ENCODE measurements around the gene NMNAT1.
"Not testable (repeated sequence)": the region's sequence is repeated elsewhere in the genome, so short reads cannot be mapped to it uniquely, and the experiment has no call there.

The NMNAT1 gene

GRCh38 chr1:10001016-10001665 lies 57.9 kb downstream of the NMNAT1 start:
- H3K27ac ChIP-seq, result no peak overlapping the region
- no peak overlapping the region for H3K4me3 ChIP-seq

- H3K27ac ChIP-seq, H3K4me3 ChIP-seq: not testable (repeated sequence)
Measured at GRCh38 chr1:10005248-10005647, 62.0 kb downstream of the NMNAT1 start.

GRCh38 chr1:10007169-10007568 lies 63.9 kb downstream of the NMNAT1 start:
- no peak overlapping the region for H3K4me3 ChIP-seq
- H3K27ac ChIP-seq, result no peak overlapping the region

- Histone ChIP-seq H3K4me3 (no peak overlapping the region), H3K27ac (no peak overlapping the region)
Measured at GRCh38 chr1:10014016-10014415, 70.7 kb downstream of the NMNAT1 start.

- H3K27ac ChIP-seq, result no peak overlapping the region
- no peak overlapping the region for H3K4me3 ChIP-seq
Measured at GRCh38 chr1:10019561-10019960, 76.3 kb downstream of the NMNAT1 start.

GRCh38 chr1:10020086-10020485 lies 76.8 kb downstream of the NMNAT1 start:
- Histone ChIP-seq H3K27ac (no peak overlapping the region), H3K4me3 (no peak overlapping the region)

- not testable (repeated sequence) for H3K4me3 ChIP-seq, H3K27ac ChIP-seq
Measured at GRCh38 chr1:10020678-10021077, 77.4 kb downstream of the NMNAT1 start.

GRCh38 chr1:10021992-10022391 lies 78.7 kb downstream of the NMNAT1 start:
- H3K27ac ChIP-seq, H3K4me3 ChIP-seq: not testable (repeated sequence)

GRCh38 chr1:10022656-10023055 lies 79.4 kb downstream of the NMNAT1 start:
- Histone ChIP-seq H3K27ac (no peak overlapping the region), H3K4me3 (no peak overlapping the region)

- H3K4me3 ChIP-seq, result no peak overlapping the region
- no peak overlapping the region for H3K27ac ChIP-seq
Measured at GRCh38 chr1:10025354-10025753, 82.1 kb downstream of the NMNAT1 start.

- H3K27ac ChIP-seq, result no peak overlapping the region
- no peak overlapping the region for H3K4me3 ChIP-seq
Measured at GRCh38 chr1:10027027-10027426, 83.8 kb downstream of the NMNAT1 start.

- H3K27ac ChIP-seq, H3K4me3 ChIP-seq: not testable (repeated sequence)
Measured at GRCh38 chr1:10028956-10029500, 85.8 kb downstream of the NMNAT1 start.

- H3K27ac ChIP-seq, result no peak overlapping the region
- H3K4me3 ChIP-seq, result no peak overlapping the region
Measured at GRCh38 chr1:10031461-10031860, 88.2 kb downstream of the NMNAT1 start.

- Histone ChIP-seq H3K4me3 (peak within 1 kb of the TSS; percentile 65 to 99 (median 88)), H3K27ac (peak within 1 kb of the TSS; percentile 81 to 99 (median 94))
Measured at GRCh38 chr1:10032590-10033358, 89.5 kb downstream of the NMNAT1 start, which contains the start of gene UBE4B. Gene UBE4B, plus strand, starts transcription at chr1:10032958. Its CDS starts 713 bp downstream, at chr1:10033671.

GRCh38 chr1:10033359-10033845 lies 90.1 kb downstream of the NMNAT1 start:
- peak overlapping the region; percentile 81 to 99 (median 94) for H3K27ac ChIP-seq
- H3K4me3 ChIP-seq, result peak overlapping the region; percentile 65 to 99 (median 88)
